GM13976 (cell line): ENCODE measurements around the gene HARS2.

Experiments
- DNase-seq: peaks from one replicate; pipeline ENCODE4 v3.0.0; 2012; ENCODE audit warnings: low spot score
- in situ Hi-C: fragments of 300-500 bp; cut with MboI; formaldehyde crosslinking; loops from one replicate; pipeline ENCODE4 v1.12.0; 2022; ENCODE audit warnings: low sequenced_read_pairs, mixed read lengths, inconsistent platforms; ENCODE audit not compliant: unreplicated experiment
- TF ChIP-seq, protein P1 (sequence below): IDR thresholded peaks from 2 replicates; pipeline ENCODE4 v1.5.1; 2012; ENCODE audit warnings: borderline replicate concordance, mild to moderate bottlenecking; ENCODE audit not compliant: insufficient read depth; ENCODE audit errors: extremely low read depth, missing control alignments, control extremely low read depth

Gene HARS2

DNA sequence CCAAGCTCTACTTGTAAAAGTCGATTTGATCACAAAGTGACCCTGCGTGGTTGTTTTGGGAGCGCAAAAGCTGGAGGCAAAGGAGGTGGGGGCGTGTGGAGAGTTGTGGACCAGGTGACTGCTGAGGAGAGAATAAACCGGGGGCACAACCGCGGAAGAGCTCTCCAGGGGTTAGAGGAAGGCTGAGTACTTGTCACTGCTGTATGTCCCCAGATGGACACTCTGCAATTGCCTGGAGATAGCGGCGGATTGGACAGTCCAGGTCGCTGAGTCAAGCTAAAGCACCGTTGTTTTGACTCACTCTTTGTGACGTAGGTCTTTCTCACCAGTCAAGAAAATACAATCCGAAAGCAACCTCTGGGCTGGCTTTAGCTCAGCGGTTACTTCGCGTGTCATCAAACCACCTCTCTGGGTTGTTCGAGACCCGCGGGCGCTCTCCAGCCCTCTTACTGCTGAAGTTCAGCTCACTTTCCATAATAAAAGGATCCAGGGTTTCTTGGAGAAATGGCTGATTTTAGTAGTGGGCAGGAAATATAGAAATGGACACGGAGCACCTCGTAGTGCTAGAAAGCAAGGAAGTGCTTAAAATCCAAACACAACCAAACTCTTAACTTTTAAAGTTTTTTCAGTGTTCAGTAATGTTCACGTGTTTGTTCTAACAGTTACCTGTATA is 34.7 kb downstream of the HARS2 start:
- TF ChIP-seq, protein P1, sequence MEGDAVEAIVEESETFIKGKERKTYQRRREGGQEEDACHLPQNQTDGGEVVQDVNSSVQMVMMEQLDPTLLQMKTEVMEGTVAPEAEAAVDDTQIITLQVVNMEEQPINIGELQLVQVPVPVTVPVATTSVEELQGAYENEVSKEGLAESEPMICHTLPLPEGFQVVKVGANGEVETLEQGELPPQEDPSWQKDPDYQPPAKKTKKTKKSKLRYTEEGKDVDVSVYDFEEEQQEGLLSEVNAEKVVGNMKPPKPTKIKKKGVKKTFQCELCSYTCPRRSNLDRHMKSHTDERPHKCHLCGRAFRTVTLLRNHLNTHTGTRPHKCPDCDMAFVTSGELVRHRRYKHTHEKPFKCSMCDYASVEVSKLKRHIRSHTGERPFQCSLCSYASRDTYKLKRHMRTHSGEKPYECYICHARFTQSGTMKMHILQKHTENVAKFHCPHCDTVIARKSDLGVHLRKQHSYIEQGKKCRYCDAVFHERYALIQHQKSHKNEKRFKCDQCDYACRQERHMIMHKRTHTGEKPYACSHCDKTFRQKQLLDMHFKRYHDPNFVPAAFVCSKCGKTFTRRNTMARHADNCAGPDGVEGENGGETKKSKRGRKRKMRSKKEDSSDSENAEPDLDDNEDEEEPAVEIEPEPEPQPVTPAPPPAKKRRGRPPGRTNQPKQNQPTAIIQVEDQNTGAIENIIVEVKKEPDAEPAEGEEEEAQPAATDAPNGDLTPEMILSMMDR = no peak
- DNase-seq = peak; percentile 62
- in situ Hi-C loops = no loop called here

DNA sequence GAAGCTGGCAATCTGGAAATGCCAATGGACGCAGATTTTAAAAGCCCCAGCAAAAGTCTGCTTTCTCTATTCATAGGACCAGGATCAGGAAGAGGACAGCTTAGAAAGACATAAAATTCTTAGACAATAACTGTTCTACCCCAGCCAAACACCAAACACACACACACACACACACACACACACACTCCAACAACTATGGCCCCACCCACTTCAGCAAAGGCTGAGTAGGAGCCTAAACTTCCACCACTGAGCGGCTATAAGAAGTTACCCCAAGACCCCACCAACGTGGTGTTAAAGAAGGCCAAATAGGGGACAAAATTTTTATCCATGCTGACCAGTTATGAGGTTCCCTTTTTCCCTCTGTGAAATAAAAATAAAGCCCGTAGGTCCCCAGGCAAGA is 41.8 kb downstream of the HARS2 start:
- in situ Hi-C loops = no loop called here
- TF ChIP-seq, protein P1 = no peak
- no peak for DNase-seq

DNA sequence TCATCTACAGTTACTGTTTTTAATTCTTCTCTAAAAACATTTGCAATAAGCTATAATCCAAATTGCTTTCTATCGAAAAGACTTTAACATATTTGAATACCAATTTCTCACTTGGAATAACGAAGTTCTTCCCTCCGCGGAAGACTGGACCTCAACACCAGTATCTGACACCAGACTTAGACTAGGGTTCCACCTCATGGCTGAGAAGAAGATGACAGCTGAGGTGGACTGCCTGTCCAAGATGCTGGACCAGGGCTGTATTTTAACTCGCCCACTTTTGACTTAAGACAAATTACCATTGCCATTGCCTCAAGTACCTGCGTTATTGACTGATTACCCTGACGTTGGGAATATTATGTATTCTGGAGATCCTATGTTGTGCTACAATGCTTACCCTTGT is 43.1 kb downstream of the HARS2 start:
- in situ Hi-C loops = no loop called here
- TF ChIP-seq, protein P1 = no peak
- no peak for DNase-seq

DNA sequence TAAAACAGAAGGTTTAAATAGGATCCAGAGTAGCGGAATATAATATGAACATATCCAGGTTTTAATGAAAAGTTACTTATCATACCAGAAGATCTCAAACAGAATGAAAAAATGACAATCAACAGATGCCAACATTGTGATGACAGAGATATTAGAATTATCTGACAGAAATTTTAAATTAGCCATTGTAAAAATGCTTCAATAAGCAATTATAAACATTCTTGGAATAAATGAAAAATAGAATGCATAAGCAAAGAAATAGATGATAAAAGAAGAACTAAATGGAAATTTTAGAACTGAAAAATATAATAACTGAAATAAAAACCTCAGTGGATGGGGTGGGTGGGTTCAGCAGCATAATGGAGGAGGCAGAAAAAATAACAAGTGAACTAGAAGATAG is 46.2 kb downstream of the HARS2 start:
- no peak for DNase-seq
- in situ Hi-C loops = no loop called here
- TF ChIP-seq, protein P1 = no peak

DNA sequence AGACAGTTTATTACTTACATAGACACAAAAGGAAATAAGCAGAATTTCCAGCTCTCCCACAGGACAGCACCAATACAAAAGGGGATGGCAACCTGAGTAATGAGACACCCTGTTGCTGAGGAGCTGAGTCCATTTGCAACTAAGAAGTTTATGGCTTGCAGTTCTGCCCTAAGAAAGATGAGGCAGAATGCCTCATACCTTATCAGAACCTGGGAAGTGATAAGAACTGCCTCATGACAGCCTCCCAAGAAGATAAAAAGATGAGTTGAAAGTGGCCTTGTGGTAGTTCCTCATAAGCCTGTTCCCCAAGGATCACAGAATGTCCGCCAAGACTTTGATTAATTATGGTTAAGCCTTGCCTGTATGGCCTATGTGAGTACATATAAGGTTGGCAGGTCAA is 50.7 kb downstream of the HARS2 start:
- in situ Hi-C loops = no loop called here
- TF ChIP-seq, protein P1 = no peak
- no peak for DNase-seq
